NCI-H748 treated with DMSO at 0.1 percent for 48 hours (cell line): Measurements from ENCODE around the gene C11orf68.

ENCODE experiments used
- DNase-seq: peaks from one replicate; lab custom pipeline; 2025; lab: John Stamatoyannopoulos, UW

Gene C11orf68

GRCh38 chr11:65890324-65891218 is 28.3 kb downstream of the C11orf68 start, which contains the start of gene CCDC85B:
TSS of gene CCDC85B (plus strand) at chr11:65890673. CDS start at chr11:65890784, 111 bp downstream.
- peak; percentile 82 for DNase-seq

- peak; percentile 93 for DNase-seq
Observed at GRCh38 chr11:65888163-65888814, 30.6 kb downstream of the C11orf68 start, which contains the start of gene FIBP. TSS of gene FIBP (minus strand) at chr11:65888471. CDS start at chr11:65888418, 53 bp downstream.

- no peak for DNase-seq
Observed at GRCh38 chr11:65887723-65888162, 31.1 kb downstream of the C11orf68 start.

DNA sequence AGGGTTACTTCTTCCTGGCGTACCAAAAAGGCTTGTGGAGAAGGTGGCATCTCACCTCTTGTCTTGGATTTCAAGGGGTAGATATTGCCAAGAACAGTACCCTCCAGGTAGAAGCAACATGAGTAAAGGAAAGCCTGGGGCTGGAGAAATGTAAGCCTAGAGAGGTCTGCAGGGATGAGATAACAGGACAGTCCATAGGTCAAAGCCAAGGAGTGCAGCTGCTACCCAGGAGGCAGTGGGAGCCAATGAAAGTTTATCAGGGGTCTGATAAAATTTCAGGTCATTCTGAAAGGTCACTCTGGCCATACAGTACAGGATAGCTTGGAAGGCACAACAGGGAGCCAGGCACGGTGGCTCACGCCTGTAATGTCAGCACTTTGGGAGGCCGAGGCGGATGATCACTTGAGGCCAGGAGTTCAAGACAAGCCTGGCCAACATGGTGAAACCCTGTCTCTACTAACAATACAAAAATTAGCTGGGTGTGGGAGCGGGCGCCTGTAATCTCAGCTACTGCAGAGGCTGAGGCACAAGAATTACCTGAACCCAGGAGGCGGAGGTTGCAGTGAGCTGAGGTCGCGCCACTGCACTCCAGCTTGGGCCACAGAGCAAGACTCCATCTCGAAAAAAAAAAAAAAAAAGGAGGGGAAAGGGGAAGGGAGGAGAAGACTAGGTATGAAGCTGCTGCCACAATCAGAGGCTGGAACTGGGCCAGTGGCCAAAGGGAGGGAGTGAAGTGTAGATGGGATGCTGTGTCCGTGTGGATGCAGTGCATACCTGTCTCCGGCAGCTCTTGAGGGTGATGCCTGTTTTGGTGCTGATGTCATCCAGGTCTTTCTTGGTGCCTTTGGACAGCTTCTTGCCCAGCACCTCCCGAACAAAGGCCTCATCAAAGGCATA is 31.8 kb downstream of the C11orf68 start:
- no peak for DNase-seq

DNA sequence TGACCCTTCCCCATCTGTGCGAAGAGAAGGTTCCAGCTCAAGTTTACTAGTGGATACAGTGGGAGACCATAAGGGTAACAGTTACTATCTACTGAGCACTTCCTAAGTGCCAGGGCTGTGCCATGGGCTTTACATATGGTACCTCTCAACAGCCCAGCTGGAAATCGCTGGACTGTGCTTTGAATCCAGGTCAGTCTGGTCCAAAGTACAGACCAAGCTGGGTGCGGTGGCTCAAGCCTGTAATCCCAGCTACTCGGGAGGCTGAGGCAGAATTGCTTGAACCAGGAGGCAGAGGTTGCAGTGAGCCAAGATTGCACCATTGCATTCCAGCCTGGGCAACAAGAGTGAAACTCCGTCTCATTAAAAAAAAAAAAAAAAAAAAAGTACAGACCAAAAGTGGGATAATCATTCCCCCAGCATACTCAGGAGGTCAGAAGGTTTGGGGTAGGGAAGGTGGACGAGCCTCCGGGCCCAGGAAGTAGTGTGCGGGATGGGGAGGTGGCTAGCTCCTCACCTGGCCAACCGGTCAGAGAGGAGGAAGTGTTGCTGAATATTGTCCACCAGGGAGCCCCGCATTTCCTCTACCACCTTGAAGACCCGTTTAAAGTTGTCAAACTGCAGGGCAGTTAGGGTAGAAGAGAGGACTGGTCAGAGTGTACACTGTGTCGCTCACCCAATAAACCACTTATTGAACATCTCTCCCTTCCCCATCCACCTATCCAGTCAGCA is 32.9 kb downstream of the C11orf68 start:
- DNase-seq: no peak

- DNase-seq: no peak
Observed at GRCh38 chr11:65885231-65885630, 33.6 kb downstream of the C11orf68 start.

GRCh38 chr11:65884716-65885092 is 34.2 kb downstream of the C11orf68 start:
- peak; percentile 48 for DNase-seq

GRCh38 chr11:65883786-65884715 is 34.8 kb downstream of the C11orf68 start:
- no peak for DNase-seq

DNA sequence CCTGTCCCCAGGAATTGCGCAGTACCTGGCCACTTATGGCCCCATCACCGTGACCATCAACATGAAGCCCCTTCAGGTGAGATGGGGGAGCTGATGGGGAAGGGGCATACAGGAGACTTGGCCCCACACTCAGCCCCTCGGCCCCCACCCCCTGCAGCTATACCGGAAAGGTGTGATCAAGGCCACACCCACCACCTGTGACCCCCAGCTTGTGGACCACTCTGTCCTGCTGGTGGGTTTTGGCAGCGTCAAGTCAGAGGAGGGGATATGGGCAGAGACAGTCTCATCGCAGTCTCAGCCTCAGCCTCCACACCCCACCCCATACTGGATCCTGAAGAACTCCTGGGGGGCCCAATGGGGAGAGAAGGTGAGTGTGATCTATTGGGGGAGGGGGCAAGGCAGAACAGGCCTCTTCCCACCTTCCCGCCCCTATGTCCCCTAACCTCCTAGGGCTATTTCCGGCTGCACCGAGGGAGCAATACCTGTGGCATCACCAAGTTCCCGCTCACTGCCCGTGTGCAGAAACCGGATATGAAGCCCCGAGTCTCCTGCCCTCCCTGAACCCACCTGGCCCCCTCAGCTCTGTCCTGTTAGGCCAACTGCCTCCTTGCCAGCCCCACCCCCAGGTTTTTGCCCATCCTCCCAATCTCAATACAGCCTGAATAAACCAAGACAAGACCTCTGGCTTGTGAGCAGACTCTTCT is 35.7 kb downstream of the C11orf68 start:
- no peak for DNase-seq

GRCh38 chr11:65882120-65883057 is 36.5 kb downstream of the C11orf68 start:
- no peak for DNase-seq

GRCh38 chr11:65880844-65881421 is 37.9 kb downstream of the C11orf68 start:
- no peak for DNase-seq

DNA sequence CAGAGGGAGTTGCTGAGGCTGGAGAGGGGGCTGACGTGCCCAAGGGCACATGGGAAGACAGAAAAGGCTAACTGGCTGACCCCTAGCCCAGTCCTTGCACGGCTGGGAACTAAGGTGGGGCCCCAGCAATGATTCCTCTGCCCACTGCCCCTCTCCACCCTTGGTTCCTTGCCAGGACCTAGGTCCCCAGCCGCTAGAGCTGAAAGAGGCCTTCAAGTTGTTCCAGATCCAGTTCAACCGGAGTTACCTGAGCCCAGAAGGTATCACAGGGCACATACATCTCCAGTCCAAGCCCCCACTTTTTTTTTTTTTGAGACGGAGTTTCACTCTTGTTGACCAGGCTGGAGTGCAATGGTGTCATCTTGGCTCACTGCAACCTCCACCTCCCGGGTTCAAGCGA is 38.8 kb downstream of the C11orf68 start:
- DNase-seq: no peak

DNA sequence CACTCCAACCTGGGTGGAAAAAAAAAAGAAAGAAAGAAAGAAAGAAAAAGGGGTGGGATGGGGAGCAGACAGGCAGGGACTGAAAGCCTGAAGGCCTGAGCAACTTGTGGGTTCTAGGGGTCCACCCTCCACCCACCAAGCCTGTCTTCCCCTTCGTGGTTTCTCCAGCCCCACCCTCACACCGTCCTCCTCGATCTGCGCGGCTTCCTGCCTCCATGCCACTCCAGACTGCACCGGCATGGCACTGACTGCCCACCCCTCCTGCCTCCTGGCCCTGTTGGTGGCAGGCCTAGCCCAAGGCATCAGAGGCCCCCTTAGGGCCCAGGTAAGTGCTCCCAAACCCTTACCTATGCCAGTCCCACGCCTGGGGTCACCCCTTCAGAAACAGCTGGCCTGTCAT is 39.2 kb downstream of the C11orf68 start, which contains the start of gene CTSW:
CTSW (plus strand) TSS at position 221 of the 400 bp plus-strand sequence; CDS start at position 239, 18 bp downstream.
- no peak for DNase-seq

DNA sequence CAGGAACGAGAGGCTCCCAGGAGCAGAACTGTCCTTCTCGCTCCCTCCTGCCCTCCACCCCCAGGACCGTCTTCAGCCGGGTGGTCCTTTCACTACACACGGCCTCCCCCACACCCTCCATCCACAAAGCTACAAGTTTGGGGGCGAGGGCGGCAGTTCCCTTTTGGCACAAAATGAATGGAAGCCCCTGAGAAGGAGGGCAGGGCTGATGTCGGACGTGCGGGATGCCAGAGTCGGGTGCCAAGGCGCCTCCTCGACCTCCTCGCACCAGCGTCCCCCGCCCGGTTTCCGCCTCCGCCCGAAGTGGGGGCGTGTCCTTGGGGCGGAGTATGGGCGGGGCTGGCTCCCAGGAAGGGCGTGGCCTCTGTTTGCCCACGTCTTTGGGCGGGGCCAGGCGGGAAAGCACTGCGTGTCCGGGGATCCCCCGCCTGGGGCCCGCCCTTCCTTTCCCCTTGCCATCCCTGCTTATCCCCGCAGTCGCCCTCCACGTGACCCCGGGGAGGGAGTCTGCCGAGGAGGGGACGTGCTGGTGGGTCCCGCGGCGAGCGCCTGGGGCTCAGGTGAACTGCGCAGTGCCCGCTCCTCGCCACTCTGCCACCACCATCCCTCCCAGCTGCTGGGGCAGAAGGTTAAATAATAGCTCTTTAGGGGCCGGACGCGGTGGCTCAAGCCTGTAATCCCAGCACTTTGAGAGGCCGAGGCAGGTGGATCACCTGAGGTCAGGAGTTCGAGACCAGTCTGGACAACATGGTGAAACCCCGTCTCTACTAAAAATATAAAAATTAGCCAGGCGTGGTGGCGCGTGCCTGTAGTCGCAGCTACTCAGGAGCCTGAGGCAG is 45.3 kb downstream of the C11orf68 start:
- DNase-seq: peak; percentile 85

- no peak for DNase-seq
Observed at GRCh38 chr11:65872586-65873317, 46.1 kb downstream of the C11orf68 start, which contains the start of gene EFEMP2. TSS of gene EFEMP2 (minus strand) at chr11:65872800. CDS start at chr11:65872354, 446 bp downstream.
